ENCODE results near the gene TANGO2. TPM values are rescaled to one million over a fixed set of nuclear protein-coding genes. Genes with fewer than 3 reads are reported as not detected.

Gene TANGO2
- total RNA-seq, 2 donors from 2014 or later: 10.5 to 19.7 TPM

- ATAC-seq (no peak), DNase-seq (no peak)
- H3K9me3 ChIP-seq: no peaks in the 10 kb centered on the region
- no peaks in the 10 kb centered on the region for H3K4me1 ChIP-seq
- H3K27ac ChIP-seq: no peak overlapping the region
- TF ChIP-seq CTCF (IDR thresholded peaks at IDR 0.05): no peak
- TF ChIP-seq POLR2A (IDR thresholded peaks at IDR 0.05): no peak
- H3K36me3 ChIP-seq (replicated peaks in 1 of 2; ENCODE audit: insufficient read depth in 1 of 2, low read depth in 2 of 2): no peaks in the 10 kb centered on the region
- 94 to 100% methylated on average over 1 to 9 of the region's 9 CpGs for WGBS, 2 donors
- H3K4me3 ChIP-seq: no peak overlapping the region
- intact Hi-C loops (cut with DNase I): no loop called here
- no peaks in the 10 kb centered on the region for H3K27me3 ChIP-seq
Measured at GRCh38 chr22:20009018-20009491, 11.9 kb upstream of the TANGO2 start.

GRCh38 chr22:20009582-20010306 is 11.2 kb upstream of the TANGO2 start:
- Histone ChIP-seq H3K36me3 (replicated peaks in 1 of 2; ENCODE audit: insufficient read depth in 1 of 2, low read depth in 2 of 2) (no peaks in the 10 kb centered on the region), H3K4me1 (no peaks in the 10 kb centered on the region), H3K27ac (no peak overlapping the region), H3K4me3 (no peak overlapping the region), H3K9me3 (no peaks in the 10 kb centered on the region), H3K27me3 (no peaks in the 10 kb centered on the region)
- whole genome bisulfite sequencing, 2 donors: 79% methylated on average over 7 of the region's 8 CpGs; no CpG with 5 or more reads in 1 of the 2 donors
- TF ChIP-seq CTCF (IDR thresholded peaks at IDR 0.05) (no peak), POLR2A (IDR thresholded peaks at IDR 0.05) (no peak)
- intact Hi-C loops (cut with DNase I): no loop called here
- DNase-seq (no peak), ATAC-seq (no peak)

GRCh38 chr22:20010307-20011122 is 10.4 kb upstream of the TANGO2 start:
- no peak for DNase-seq
- intact Hi-C loops (cut with DNase I): no loop called here
- WGBS, 2 donors: 72% methylated on average over 14 of the region's 14 CpGs; no CpG with 5 or more reads in 1 of the 2 donors

GRCh38 chr22:20011123-20011992 is 9.6 kb upstream of the TANGO2 start:
- Histone ChIP-seq H3K4me1 (peaks cover 13% of the 10 kb centered on the region), H3K36me3 (replicated peaks in 1 of 2; ENCODE audit: insufficient read depth in 1 of 2, low read depth in 2 of 2) (no peaks in the 10 kb centered on the region), H3K27me3 (no peaks in the 10 kb centered on the region), H3K4me3 (no peak overlapping the region), H3K27ac (no peak overlapping the region), H3K9me3 (no peaks in the 10 kb centered on the region)
- ATAC-seq (no peak), DNase-seq (no peak)
- intact Hi-C loops (cut with DNase I): no loop called here
- TF ChIP-seq CTCF (IDR thresholded peaks at IDR 0.05) (no peak), POLR2A (IDR thresholded peaks at IDR 0.05) (no peak)
- WGBS, 2 donors: 81 to 88% methylated on average over 17 to 20 of the region's 20 CpGs

More at GRCh38 chr22:20010307-20011122, 10.4 kb upstream of the TANGO2 start:
- no peak for TF ChIP-seq POLR2A (IDR thresholded peaks at IDR 0.05)
- no peak for TF ChIP-seq CTCF (IDR thresholded peaks at IDR 0.05)
- Histone ChIP-seq H3K27ac (no peak overlapping the region), H3K4me3 (no peak overlapping the region), H3K36me3 (replicated peaks in 1 of 2; ENCODE audit: insufficient read depth in 1 of 2, low read depth in 2 of 2) (no peaks in the 10 kb centered on the region), H3K27me3 (no peaks in the 10 kb centered on the region), H3K9me3 (no peaks in the 10 kb centered on the region), H3K4me1 (peaks cover 6% of the 10 kb centered on the region)
- no peak for ATAC-seq

Measured in body of pancreas (tissue), 4 donors.